Measurements from ENCODE around the gene TMEM178A.
"Not testable (repeated sequence)": the region's sequence is repeated elsewhere in the genome, so short reads cannot be mapped to it uniquely, and the experiment has no call there.

TMEM178A gene

GRCh38 chr2:39649511-39649910 is 16.2 kb upstream of the TMEM178A start:
- DNase-seq: no peak

- DNase-seq: no peak
Observed at GRCh38 chr2:39650468-39650867, 15.2 kb upstream of the TMEM178A start.

- not testable (repeated sequence) for DNase-seq
Observed at GRCh38 chr2:39656215-39656614, 9.5 kb upstream of the TMEM178A start.

- DNase-seq: no peak
Observed at GRCh38 chr2:39657287-39657937, 8.3 kb upstream of the TMEM178A start.

GRCh38 chr2:39658371-39658770 is 7.3 kb upstream of the TMEM178A start:
- DNase-seq: no peak

GRCh38 chr2:39659765-39660611 is 5.7 kb upstream of the TMEM178A start:
- DNase-seq: no peak

- no peak for DNase-seq
Observed at GRCh38 chr2:39660612-39661236, 5.0 kb upstream of the TMEM178A start.

- no peak for DNase-seq
Observed at GRCh38 chr2:39661826-39662225, 3.9 kb upstream of the TMEM178A start.

GRCh38 chr2:39663187-39663930 is 2.4 kb upstream of the TMEM178A start:
- DNase-seq: no peak

GRCh38 chr2:39664232-39664887 is 1.4 kb upstream of the TMEM178A start:
- no peak for DNase-seq

- DNase-seq: no peak
Observed at GRCh38 chr2:39664888-39665591, 677 bp upstream of the TMEM178A start.

- DNase-seq: no peak
Observed at GRCh38 chr2:39666491-39667101, 879 bp downstream of the TMEM178A start.

- no peak for DNase-seq
Observed at GRCh38 chr2:39667104-39667885, 1.6 kb downstream of the TMEM178A start.

- DNase-seq: no peak
Observed at GRCh38 chr2:39667886-39668276, 2.2 kb downstream of the TMEM178A start.

- DNase-seq: no peak
Observed at GRCh38 chr2:39668576-39669080, 2.9 kb downstream of the TMEM178A start.

GRCh38 chr2:39671604-39672003 is 5.9 kb downstream of the TMEM178A start:
- DNase-seq: no peak

GRCh38 chr2:39673018-39673417 is 7.3 kb downstream of the TMEM178A start:
- no peak for DNase-seq

- no peak for DNase-seq
Observed at GRCh38 chr2:39676342-39676741, 10.6 kb downstream of the TMEM178A start.

GRCh38 chr2:39678170-39678569 is 12.5 kb downstream of the TMEM178A start:
- no peak for DNase-seq

- DNase-seq: no peak
Observed at GRCh38 chr2:39679805-39680204, 14.1 kb downstream of the TMEM178A start.

Measured in COR-L47 (cell line).